HEK293T (cell line): ENCODE results near the gene CACNG8.

Experiments
- CTCF ChIA-PET: fragments of 350-600 bp; formaldehyde crosslinking; extraction: SDS; loops from one replicate; lab custom pipeline; 2021; ENCODE audit warnings: antibody characterized with exemption, inconsistent platforms; lab: Yijun Ruan, JAX
- POLR2A ChIA-PET: fragments of 350-600 bp; formaldehyde crosslinking; extraction: SDS; loops from one replicate; lab custom pipeline; 2020; ENCODE audit warnings: antibody characterized with exemption, inconsistent platforms; lab: Yijun Ruan, JAX
- DNase-seq: peaks from one replicate; pipeline ENCODE4 v3.0.0; 2012; ENCODE audit warnings: mixed read lengths; ENCODE audit errors: extremely low spot score
- ARNT ChIP-seq: fragments of 450-650 bp; IDR thresholded peaks from 2 replicates; pipeline ENCODE4 v1.6.1; 2017; ENCODE audit warnings: mild to moderate bottlenecking
- BHLHE40 ChIP-seq: fragments of 450-650 bp; IDR thresholded peaks from 2 replicates; pipeline ENCODE4 v1.6.1; 2016; ENCODE audit warnings: mild to moderate bottlenecking, moderate library complexity, borderline replicate concordance
- CTBP1 ChIP-seq: fragments of 450-650 bp; IDR thresholded peaks from 2 replicates; pipeline ENCODE4 v1.6.1; 2016; ENCODE audit warnings: borderline replicate concordance
- ELF4 ChIP-seq: fragments of 450-650 bp; IDR thresholded peaks from 2 replicates; pipeline ENCODE4 v1.6.1; 2017; ENCODE audit warnings: antibody characterized with exemption
- FOXA1 ChIP-seq: fragments of 450-650 bp; IDR thresholded peaks from 2 replicates; pipeline ENCODE4 v1.6.1; 2016; ENCODE audit warnings: mild to moderate bottlenecking
- FOXK2 ChIP-seq: fragments of 450-650 bp; IDR thresholded peaks from 2 replicates; pipeline ENCODE4 v1.6.1; 2016; ENCODE audit warnings: mild to moderate bottlenecking
- FOXM1 ChIP-seq: fragments of 450-650 bp; IDR thresholded peaks from 2 replicates; pipeline ENCODE4 v1.6.1; 2017; ENCODE audit warnings: mild to moderate bottlenecking, borderline replicate concordance
- HDGF ChIP-seq: fragments of 450-650 bp; IDR thresholded peaks from 2 replicates; pipeline ENCODE4 v1.6.1; 2017; ENCODE audit warnings: antibody characterized with exemption, borderline replicate concordance
- L3MBTL2 ChIP-seq: fragments of 450-650 bp; conservative IDR thresholded peaks from 2 replicates; pipeline ENCODE4 v1.6.1; 2016; ENCODE audit warnings: mild to moderate bottlenecking
- LEF1 ChIP-seq: fragments of 450-650 bp; IDR thresholded peaks from 2 replicates; pipeline ENCODE4 v1.6.1; 2017; ENCODE audit warnings: mild to moderate bottlenecking, borderline replicate concordance
- NFRKB ChIP-seq: fragments of 450-650 bp; IDR thresholded peaks from 2 replicates; pipeline ENCODE4 v1.6.1; 2016; ENCODE audit warnings: mild to moderate bottlenecking, moderate library complexity
- SP1 ChIP-seq: fragments of 450-650 bp; IDR thresholded peaks from 2 replicates; pipeline ENCODE4 v1.6.1; 2017
- SUZ12 ChIP-seq: fragments of 450-650 bp; IDR thresholded peaks from 2 replicates; pipeline ENCODE4 v1.6.1; 2016; ENCODE audit warnings: mild to moderate bottlenecking
- TARDBP ChIP-seq: fragments of 450-650 bp; IDR thresholded peaks from 2 replicates; pipeline ENCODE4 v1.6.1; 2016
- ZNF384 ChIP-seq: fragments of 450-650 bp; IDR thresholded peaks from 2 replicates; pipeline ENCODE4 v1.6.1; 2016
- TF ChIP-seq, protein P1 (sequence below): fragments of 450-650 bp; IDR thresholded peaks from 2 replicates; pipeline ENCODE4 v1.6.1; 2016

Gene CACNG8

DNA sequence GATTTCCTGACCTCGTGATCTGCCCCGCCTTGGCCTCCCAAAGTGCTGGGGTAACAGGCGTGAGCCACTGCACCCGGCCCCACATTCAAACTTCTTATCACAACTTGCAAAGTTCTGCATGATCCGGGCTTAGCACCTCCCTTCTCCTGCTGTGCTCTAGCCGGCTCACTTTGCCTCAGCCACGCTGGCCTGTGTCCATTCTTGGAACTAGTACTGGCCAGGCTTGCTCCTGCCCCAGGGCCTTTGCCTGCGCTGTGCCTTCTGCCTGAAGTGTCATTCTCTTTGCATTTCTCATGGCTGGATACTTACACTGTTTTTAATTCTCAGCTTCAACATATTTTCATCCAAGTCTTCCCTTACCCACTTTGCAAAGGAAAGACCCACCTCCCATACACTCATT is 58.6 kb downstream of the CACNG8 start:
- ChIA-PET CTCF (no interaction called here), POLR2A (interaction anchor here (1.1 kb wide), 1 partner anchor 41 kb away, joined by 5 read pairs; no protein-coding TSS in a partner anchor)
- TF ChIP-seq LEF1 (no peak), ARNT (no peak), FOXA1 (no peak), ZNF384 (no peak), ELF4 (no peak), SUZ12 (no peak), L3MBTL2 (no peak), FOXM1 (no peak)
- DNase-seq, result no peak

DNA sequence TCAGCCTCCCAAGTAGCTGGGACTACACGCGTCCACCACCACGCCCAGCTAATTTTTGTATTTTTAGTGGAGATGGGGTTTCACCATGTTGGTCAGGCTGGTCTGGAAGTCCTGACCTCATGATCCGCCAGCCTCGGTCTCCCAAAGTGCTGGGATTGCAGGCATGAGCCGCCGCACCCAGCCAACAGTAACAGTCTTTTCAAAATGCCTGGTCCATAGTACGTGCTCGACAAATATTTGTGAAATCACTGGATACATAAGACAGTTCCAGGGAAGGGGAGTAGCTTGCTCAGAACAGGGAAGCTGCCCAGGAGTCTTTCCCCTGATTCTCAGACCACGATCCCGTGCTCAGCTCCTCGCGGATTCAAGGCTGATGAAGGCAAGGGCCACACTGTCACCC is 59.2 kb downstream of the CACNG8 start:
- DNase-seq, result no peak
- ChIA-PET CTCF (interaction anchor here (0.5 kb wide), 1 partner anchor 243 kb away, joined by 3 read pairs; no protein-coding TSS in a partner anchor), POLR2A (no interaction called here)
- no peak for TF ChIP-seq SUZ12
- no peak for TF ChIP-seq FOXK2
- no peak for TF ChIP-seq TARDBP
- no peak for TF ChIP-seq NFRKB
- no peak for TF ChIP-seq ELF4
- no peak for TF ChIP-seq CTBP1
- TF ChIP-seq FOXM1, result no peak
- TF ChIP-seq FOXA1, result no peak
- TF ChIP-seq, protein P1, sequence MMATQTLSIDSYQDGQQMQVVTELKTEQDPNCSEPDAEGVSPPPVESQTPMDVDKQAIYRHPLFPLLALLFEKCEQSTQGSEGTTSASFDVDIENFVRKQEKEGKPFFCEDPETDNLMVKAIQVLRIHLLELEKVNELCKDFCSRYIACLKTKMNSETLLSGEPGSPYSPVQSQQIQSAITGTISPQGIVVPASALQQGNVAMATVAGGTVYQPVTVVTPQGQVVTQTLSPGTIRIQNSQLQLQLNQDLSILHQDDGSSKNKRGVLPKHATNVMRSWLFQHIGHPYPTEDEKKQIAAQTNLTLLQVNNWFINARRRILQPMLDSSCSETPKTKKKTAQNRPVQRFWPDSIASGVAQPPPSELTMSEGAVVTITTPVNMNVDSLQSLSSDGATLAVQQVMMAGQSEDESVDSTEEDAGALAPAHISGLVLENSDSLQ, result no peak
- TF ChIP-seq BHLHE40, result no peak
- no peak for TF ChIP-seq LEF1
- no peak for TF ChIP-seq ZNF384
- TF ChIP-seq ARNT, result no peak
- TF ChIP-seq HDGF, result no peak

DNA sequence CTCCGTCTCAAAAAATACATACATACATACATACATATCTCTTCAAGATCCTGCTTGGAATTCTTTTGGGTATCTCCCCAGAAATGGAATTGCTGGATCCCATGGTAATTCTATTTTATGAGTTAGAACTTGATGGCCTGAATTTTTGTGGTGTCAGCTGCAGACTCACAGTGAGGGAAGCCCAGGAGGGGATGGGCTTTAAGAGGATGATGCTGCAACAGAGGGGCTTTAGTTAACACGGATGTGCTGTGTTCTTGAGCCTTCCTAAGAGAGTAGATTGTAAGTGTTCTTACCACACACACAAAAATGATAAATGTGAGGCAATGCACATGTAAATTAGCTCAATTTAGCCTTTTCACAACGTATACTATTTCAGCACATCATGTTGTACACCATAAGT is 60.5 kb downstream of the CACNG8 start:
- no peak for DNase-seq
- no peak for TF ChIP-seq SUZ12
- TF ChIP-seq ELF4, result no peak
- no peak for TF ChIP-seq TARDBP
- CTCF ChIA-PET, result interaction anchor here (1.0 to 2.0 kb wide), 6 partner anchors 42 to 230 kb away, joined by 3 to 11 read pairs (median 6); no protein-coding TSS in a partner anchor
- POLR2A ChIA-PET, result interaction anchor here (2.4 kb wide), 1 partner anchor 43 kb away, joined by 21 read pairs; no protein-coding TSS in a partner anchor

DNA sequence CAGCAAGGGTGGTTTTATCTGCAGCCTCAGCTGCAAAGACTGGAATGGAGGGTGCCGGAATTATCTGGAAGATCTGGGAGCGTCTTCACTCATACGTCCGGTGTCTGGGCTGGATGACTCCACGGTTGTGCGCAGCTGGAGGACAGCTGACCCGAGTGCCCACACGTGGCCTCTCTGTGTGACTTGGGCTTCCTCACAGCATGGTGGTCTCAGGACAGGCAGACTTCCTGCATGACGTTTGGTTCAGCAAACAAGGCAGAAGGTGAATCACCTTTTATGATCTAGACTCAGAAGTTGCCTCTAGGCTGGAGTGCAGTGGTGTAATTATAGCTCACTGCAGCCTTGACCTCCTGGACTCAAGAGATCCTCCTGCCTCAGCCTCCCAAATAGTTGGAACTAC is 61.9 kb downstream of the CACNG8 start:
- DNase-seq, result no peak
- TF ChIP-seq FOXA1, result no peak
- TF ChIP-seq SP1, result no peak
- no peak for TF ChIP-seq FOXM1
- no peak for TF ChIP-seq CTBP1
- no peak for TF ChIP-seq LEF1
- no peak for TF ChIP-seq ELF4
- no peak for TF ChIP-seq BHLHE40
- TF ChIP-seq ARNT, result no peak
- CTCF ChIA-PET, result interaction anchor here (0.8 to 2.0 kb wide), 5 partner anchors 77 to 173 kb away, joined by 3 to 11 read pairs (median 5); partner anchors contain the start of gene MYADM
- POLR2A ChIA-PET, result interaction anchor here (2.4 kb wide), 1 partner anchor 44 kb away, joined by 21 read pairs; no protein-coding TSS in a partner anchor

DNA sequence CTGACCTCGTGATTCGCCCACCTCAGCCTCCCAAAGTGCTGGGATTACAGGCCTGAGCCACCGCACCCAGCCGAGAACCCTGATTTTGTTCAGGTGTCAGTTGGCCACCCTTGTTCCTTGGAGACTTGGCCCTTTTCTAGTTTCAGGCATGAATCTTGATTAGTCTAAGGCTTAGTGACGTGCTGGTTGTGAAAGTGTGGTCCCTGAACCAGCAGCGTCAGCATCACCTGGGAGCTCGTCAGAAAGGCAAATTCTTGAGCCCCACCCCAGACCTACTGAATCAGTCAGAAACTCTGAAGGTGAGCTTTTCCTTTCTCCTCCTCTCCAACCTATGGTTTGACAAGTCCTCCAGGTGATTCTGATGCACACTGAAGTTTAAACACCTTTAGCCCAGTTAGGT is 63.9 kb downstream of the CACNG8 start:
- CTCF ChIA-PET, result no interaction called here
- TF ChIP-seq TARDBP (no peak), ZNF384 (no peak), SP1 (no peak), L3MBTL2 (no peak), FOXA1 (no peak), LEF1 (no peak), CTBP1 (no peak), SUZ12 (no peak), ARNT (no peak), HDGF (no peak), FOXK2 (no peak), FOXM1 (no peak), ELF4 (no peak), BHLHE40 (no peak), NFRKB (no peak)
- TF ChIP-seq, protein P1, result no peak
- no peak for DNase-seq
- POLR2A ChIA-PET, result no interaction called here

DNA sequence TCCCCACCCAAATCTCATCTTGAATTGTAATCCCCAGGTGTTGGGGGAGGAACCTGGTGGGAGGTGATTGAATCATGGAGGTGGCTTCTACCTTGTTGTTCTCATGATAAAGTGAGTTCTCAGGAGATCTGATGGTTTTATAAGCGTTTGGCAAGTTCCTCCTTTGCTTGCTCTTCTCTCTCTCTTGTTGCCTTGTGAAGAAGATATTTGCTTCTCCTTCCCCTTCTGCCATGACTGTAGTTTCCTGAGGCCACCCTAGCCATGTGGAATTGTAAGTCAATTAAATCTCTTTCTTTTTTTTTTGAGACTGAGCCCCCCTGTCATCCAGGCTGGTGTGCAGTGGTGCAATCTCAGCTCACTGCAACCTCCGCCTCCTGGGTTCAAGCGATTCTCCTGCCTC is 66.6 kb downstream of the CACNG8 start:
- ChIA-PET CTCF (interaction anchor here (0.7 to 1.3 kb wide), 7 partner anchors 9 to 188 kb away, joined by 3 to 6 read pairs (median 4); no protein-coding TSS in a partner anchor), POLR2A (interaction anchor here (1.0 kb wide), 1 partner anchor 49 kb away, joined by 3 read pairs; no protein-coding TSS in a partner anchor)
- TF ChIP-seq L3MBTL2 (no peak), FOXK2 (no peak), TARDBP (no peak), LEF1 (no peak)
- DNase-seq, result no peak

DNA sequence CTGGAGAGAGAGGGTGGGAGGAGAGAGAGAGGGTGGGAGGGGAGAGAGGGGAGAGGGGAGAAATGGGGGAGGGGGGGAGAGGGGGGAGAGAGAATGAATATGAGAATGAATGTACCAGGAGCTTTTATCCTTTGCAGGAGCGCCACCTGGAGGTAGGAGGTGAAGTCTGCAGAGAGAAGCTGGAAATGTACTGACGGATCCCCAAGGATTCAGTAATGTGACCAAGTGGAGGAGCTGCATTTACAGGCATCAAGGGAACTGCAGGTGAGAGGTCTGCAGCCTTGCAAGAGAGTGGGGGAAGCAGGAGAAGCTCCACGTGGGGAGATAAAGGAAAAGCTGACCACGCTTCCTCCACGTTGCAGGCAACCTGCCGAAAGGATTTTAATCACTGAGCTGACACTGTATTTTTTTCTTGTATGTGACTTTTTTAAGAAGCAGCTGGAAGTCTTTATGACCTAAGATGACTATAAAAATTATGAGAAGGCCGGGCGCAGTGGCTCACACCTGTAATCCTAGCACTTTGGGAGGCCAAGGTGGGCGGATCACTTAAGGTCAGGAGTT is 67.3 kb downstream of the CACNG8 start:
- peak; percentile 68 for DNase-seq
- ChIA-PET CTCF (interaction anchor here (0.6 to 1.3 kb wide), 16 partner anchors 9 to 339 kb away, joined by 3 to 8 read pairs (median 4); no protein-coding TSS in a partner anchor), POLR2A (interaction anchor here (1.0 kb wide), 1 partner anchor 50 kb away, joined by 3 read pairs; no protein-coding TSS in a partner anchor)
- no peak for TF ChIP-seq TARDBP
- no peak for TF ChIP-seq CTBP1
- no peak for TF ChIP-seq ARNT
- no peak for TF ChIP-seq ELF4
- TF ChIP-seq SUZ12, result no peak
- no peak for TF ChIP-seq BHLHE40
- no peak for TF ChIP-seq LEF1
- TF ChIP-seq NFRKB, result no peak
- TF ChIP-seq FOXM1, result no peak
- no peak for TF ChIP-seq FOXK2
- TF ChIP-seq HDGF, result no peak
- TF ChIP-seq L3MBTL2, result no peak
- no peak for TF ChIP-seq SP1
- TF ChIP-seq, protein P1, result no peak
- no peak for TF ChIP-seq ZNF384
- no peak for TF ChIP-seq FOXA1
